Ishikawa (cell line): ENCODE data around the gene ADAMTSL1.

ENCODE experiments used
- CEBPB ChIP-seq: IDR thresholded peaks from 2 replicates; pipeline ENCODE4 v1.6.1; 2012
- CREB1 ChIP-seq: IDR thresholded peaks from 2 replicates; pipeline ENCODE4 v1.6.1; 2012; ENCODE audit warnings: low read depth
- EGR1 ChIP-seq: IDR thresholded peaks from 2 replicates; pipeline ENCODE4 v1.6.1; 2012
- NFIC ChIP-seq: IDR thresholded peaks from 2 replicates; pipeline ENCODE4 v1.6.1; 2012
- RAD21 ChIP-seq: IDR thresholded peaks from 2 replicates; pipeline ENCODE4 v1.6.1; 2012; ENCODE audit warnings: low read depth
- TAF1 ChIP-seq: IDR thresholded peaks from 2 replicates; pipeline ENCODE4 v1.6.1; 2012; ENCODE audit warnings: low read depth, mild to moderate bottlenecking
- TEAD4 ChIP-seq: IDR thresholded peaks from 2 replicates; pipeline ENCODE4 v1.6.1; 2012
- USF1 ChIP-seq: IDR thresholded peaks from 2 replicates; pipeline ENCODE4 v1.6.1; 2012
- YY1 ChIP-seq: IDR thresholded peaks from 2 replicates; pipeline ENCODE4 v1.6.1; 2012; ENCODE audit warnings: low read depth
- TF ChIP-seq, protein P1 (sequence below): IDR thresholded peaks from 2 replicates; pipeline ENCODE4 v1.6.1; 2012; ENCODE audit warnings: low read depth, mild to moderate bottlenecking

DNA sequence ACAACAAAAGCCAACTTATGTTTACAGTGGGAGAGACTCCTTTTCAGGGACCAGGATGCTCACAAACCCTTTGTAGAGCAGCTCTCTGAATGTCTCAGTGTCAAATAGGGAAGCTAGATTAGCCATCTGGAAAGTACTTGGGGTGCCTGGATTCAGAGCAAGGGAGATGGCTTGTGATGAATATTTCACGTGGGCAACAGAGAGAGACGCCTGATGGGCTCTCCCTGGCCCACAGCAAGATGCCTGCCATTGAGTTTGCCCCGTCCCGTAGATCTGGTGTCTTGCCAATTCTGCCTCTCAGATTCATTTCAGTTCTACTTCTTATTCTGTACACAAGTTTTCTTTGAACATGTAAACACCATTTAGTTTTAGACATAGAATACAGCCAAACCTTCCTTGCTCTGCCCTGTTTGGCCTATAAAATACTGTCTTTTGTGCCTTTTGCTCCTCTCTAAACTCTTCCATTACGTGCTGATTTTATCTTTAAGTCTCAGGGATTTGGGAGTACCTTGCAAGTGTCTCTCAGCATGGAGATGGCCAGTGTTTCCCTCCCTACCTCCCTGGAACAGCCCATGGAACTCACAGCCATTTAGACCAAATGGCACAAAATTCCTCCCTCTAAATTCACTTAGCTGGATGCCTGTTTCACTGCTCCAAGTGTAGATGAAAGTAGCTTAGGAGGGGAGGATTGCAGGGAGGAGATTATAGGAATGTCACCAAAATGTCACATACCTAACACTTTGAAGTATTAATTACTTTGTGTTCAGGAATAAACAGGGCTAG is 324.7 kb downstream of the ADAMTSL1 start:
- no peak for TF ChIP-seq RAD21
- no peak for TF ChIP-seq YY1
- TF ChIP-seq, protein P1, sequence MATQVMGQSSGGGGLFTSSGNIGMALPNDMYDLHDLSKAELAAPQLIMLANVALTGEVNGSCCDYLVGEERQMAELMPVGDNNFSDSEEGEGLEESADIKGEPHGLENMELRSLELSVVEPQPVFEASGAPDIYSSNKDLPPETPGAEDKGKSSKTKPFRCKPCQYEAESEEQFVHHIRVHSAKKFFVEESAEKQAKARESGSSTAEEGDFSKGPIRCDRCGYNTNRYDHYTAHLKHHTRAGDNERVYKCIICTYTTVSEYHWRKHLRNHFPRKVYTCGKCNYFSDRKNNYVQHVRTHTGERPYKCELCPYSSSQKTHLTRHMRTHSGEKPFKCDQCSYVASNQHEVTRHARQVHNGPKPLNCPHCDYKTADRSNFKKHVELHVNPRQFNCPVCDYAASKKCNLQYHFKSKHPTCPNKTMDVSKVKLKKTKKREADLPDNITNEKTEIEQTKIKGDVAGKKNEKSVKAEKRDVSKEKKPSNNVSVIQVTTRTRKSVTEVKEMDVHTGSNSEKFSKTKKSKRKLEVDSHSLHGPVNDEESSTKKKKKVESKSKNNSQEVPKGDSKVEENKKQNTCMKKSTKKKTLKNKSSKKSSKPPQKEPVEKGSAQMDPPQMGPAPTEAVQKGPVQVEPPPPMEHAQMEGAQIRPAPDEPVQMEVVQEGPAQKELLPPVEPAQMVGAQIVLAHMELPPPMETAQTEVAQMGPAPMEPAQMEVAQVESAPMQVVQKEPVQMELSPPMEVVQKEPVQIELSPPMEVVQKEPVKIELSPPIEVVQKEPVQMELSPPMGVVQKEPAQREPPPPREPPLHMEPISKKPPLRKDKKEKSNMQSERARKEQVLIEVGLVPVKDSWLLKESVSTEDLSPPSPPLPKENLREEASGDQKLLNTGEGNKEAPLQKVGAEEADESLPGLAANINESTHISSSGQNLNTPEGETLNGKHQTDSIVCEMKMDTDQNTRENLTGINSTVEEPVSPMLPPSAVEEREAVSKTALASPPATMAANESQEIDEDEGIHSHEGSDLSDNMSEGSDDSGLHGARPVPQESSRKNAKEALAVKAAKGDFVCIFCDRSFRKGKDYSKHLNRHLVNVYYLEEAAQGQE, result no peak
- TF ChIP-seq CREB1, result no peak
- TF ChIP-seq TAF1, result no peak
- no peak for TF ChIP-seq CEBPB
- TF ChIP-seq EGR1, result no peak
- no peak for TF ChIP-seq USF1
- no peak for TF ChIP-seq TEAD4
- TF ChIP-seq NFIC, result no peak
